Skeletal muscle satellite cell (primary cell): ENCODE data around the gene MGAT4A.
"Not testable (repeated sequence)": the region's sequence is repeated elsewhere in the genome, so short reads cannot be mapped to it uniquely, and the experiment has no call there.

ENCODE experiments used
- H3K27me3 ChIP-seq: 2 replicates; pipeline ENCODE4 v1.7.0; 2013; ENCODE audit warnings: low read length; ENCODE audit not compliant: control insufficient read depth, insufficient read depth
- H3K36me3 ChIP-seq: 2 replicates; pipeline ENCODE4 v1.7.0; 2013; ENCODE audit warnings: mild to moderate bottlenecking, control low read depth, low read length; ENCODE audit not compliant: insufficient read depth
- H3K4me1 ChIP-seq: 2 replicates; pipeline ENCODE4 v1.7.0; 2013; ENCODE audit warnings: low read length; ENCODE audit not compliant: control insufficient read depth, insufficient read depth
- H3K4me2 ChIP-seq: 2 replicates; pipeline ENCODE4 v1.7.0; 2013; ENCODE audit warnings: mild to moderate bottlenecking, low read length
- H3K4me3 ChIP-seq: 2 replicates; pipeline ENCODE4 v1.7.0; 2013; ENCODE audit warnings: low read length
- H3K9ac ChIP-seq: 2 replicates; pipeline ENCODE4 v1.7.0; 2013; ENCODE audit warnings: mild to moderate bottlenecking, low read depth, low read length, moderate library complexity
- H3K9me3 ChIP-seq: replicated peaks from 2 replicates; pipeline ENCODE4 v1.7.0; 2013; ENCODE audit warnings: mild to moderate bottlenecking, control low read depth, low read length

MGAT4A gene

DNA sequence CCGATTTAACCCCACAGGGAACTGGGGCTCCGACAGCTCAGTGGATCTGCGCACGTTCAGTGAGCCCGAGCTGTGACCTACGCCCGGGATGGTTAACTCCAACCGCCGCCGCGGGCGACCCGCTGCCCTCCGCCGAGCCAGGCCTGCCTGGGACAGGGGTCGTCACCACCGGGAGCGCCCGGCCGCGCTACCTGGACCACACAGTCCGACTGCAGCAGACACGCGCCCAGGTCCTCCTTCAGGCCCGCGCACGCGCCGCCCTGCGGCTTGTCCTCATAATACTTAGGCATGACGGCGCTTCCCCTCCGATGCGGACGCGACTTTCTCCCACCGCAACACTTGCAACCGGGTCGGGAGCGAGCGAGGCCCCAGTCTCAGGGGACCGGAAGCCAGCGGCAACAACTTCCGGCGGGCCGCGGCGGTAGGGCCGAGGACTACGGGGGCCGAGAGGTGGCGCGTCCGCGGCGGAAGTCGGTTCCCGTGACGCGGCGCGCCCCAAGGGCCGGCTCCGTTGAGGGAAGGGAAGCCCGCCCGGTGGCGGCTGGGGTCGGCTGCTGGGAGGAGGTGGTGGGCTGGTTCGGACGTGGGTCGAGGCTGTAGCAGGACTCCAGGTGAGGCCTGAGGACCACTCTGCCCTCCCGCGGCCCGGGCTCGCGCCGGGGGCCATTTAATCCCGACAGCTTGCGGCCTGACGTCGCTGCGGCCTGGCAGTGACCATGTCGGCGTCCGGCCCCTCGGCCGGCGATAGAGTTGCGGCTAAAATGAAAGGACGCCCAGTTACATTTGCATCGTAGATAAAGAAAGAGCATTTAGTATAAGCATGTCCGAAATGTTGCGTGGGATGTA lies 122.6 kb downstream of the MGAT4A start, which contains the start of the genes COA5 and UNC50:
TSS of gene COA5 (minus strand) at position 397 of the 846 bp plus-strand sequence. CDS start at position 290, 107 bp downstream.
TSS of gene UNC50 (plus strand) at position 474 of the 846 bp plus-strand sequence. CDS start 1,171 bp downstream, outside the sequence.
- H3K4me1 ChIP-seq, result peaks cover 28% of the 10 kb centered on the region
- no peaks in the 10 kb centered on the region for H3K9me3 ChIP-seq
- H3K9ac ChIP-seq, result peak within 1 kb of the TSS; percentile 100
- peaks cover 30% of the 10 kb centered on the region for H3K36me3 ChIP-seq
- no peaks in the 10 kb centered on the region for H3K27me3 ChIP-seq
- peak within 1 kb of the TSS; percentile 98 for H3K4me2 ChIP-seq
- H3K4me3 ChIP-seq, result peak within 1 kb of the TSS; percentile 94

DNA sequence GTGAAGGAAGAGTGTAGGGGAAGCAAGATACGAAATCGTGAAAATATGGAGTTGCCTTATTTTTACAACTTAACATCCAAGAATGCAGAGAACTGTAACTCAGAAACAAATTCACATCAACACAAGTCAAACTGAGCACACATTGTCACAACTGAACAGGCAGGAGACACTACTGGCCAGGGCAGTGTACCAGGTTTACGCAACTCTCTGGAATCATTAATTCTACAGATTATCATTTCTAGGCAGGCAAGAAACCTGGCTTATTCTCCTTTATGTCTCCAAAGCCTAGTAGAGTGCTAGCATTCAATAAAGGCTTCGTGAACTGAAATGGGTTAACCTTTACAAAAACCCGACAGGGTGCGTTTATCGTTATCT lies 123.2 kb downstream of the MGAT4A start:
- H3K4me2 ChIP-seq, result peak overlapping the region; percentile 98
- H3K27me3 ChIP-seq, result no peaks in the 10 kb centered on the region
- no peaks in the 10 kb centered on the region for H3K9me3 ChIP-seq
- H3K36me3 ChIP-seq, result peaks cover 25% of the 10 kb centered on the region
- peaks cover 28% of the 10 kb centered on the region for H3K4me1 ChIP-seq
- H3K4me3 ChIP-seq, result peak overlapping the region; percentile 94
- peak overlapping the region; percentile 100 for H3K9ac ChIP-seq

DNA sequence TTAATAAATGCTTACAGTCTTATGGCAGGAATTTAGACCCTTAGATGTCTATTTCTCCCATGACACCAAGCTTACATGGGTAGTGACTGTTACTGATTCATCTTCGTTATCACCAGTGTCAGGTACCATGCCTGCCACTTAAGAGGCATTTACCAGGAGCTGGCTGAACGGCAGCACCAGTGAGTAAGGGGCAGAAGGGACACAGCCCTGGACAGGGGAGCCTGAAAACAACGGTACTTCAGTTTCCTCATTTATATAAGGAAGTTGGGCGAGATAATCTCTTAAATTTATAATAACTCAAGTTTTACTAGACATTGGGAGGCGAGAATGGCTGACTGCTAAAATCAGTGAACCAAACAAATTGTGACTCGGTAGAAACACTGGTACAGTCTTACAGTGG lies 123.8 kb downstream of the MGAT4A start:
- H3K27me3 ChIP-seq, result no peaks in the 10 kb centered on the region
- H3K4me3 ChIP-seq, result peak overlapping the region; percentile 94
- peak overlapping the region; percentile 98 for H3K4me2 ChIP-seq
- peak overlapping the region; percentile 100 for H3K9ac ChIP-seq
- peaks cover 28% of the 10 kb centered on the region for H3K4me1 ChIP-seq
- H3K36me3 ChIP-seq, result peaks cover 22% of the 10 kb centered on the region
- H3K9me3 ChIP-seq, result no peaks in the 10 kb centered on the region

DNA sequence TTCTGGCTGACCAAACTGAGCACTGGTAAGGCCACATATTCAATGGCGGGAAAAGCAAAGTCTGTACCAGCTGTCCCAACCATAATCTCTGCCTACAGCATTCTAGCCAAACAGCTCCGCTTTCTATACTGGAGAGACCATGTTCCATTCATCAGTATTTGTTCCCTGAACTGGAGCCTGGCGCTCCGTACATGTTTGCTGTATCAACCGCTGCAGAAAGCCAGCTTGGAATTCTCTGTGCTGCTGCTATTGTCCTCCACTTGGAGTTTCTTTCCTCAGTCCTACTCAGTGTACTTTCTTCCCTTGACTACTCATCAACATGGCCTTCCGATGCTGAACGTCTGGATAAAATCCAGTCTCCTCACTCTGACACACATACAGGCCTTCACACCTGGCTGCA lies 124.5 kb downstream of the MGAT4A start:
- peak overlapping the region; percentile 98 for H3K4me2 ChIP-seq
- no peaks in the 10 kb centered on the region for H3K27me3 ChIP-seq
- H3K4me1 ChIP-seq, result peaks cover 28% of the 10 kb centered on the region
- H3K9me3 ChIP-seq, result no peaks in the 10 kb centered on the region
- no peak overlapping the region for H3K9ac ChIP-seq
- H3K36me3 ChIP-seq, result peaks cover 21% of the 10 kb centered on the region
- H3K4me3 ChIP-seq, result no peak overlapping the region

DNA sequence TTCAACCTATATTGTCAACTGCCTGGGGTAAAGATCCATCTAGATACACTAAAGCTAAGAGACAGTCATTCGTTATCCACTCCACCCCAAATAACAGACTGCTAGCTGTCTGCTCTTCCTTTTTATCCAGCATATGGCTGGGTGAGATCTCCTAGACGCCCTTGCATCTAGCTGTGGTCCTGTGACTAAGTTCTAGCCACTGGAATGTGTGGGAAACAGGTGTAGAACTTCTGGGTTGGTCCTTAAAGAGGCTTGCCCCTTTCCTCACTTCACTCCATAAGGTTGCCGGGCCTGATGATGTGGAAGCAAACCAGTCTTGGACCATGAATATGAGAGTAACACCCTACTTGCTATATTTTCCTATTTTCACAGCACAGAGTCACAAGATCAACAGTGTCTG lies 125.9 kb downstream of the MGAT4A start:
- no peak overlapping the region for H3K4me2 ChIP-seq
- H3K4me1 ChIP-seq, result peaks cover 20% of the 10 kb centered on the region
- H3K9ac ChIP-seq, result no peak overlapping the region
- no peaks in the 10 kb centered on the region for H3K9me3 ChIP-seq
- H3K36me3 ChIP-seq, result peaks cover 18% of the 10 kb centered on the region
- H3K4me3 ChIP-seq, result no peak overlapping the region
- no peaks in the 10 kb centered on the region for H3K27me3 ChIP-seq

DNA sequence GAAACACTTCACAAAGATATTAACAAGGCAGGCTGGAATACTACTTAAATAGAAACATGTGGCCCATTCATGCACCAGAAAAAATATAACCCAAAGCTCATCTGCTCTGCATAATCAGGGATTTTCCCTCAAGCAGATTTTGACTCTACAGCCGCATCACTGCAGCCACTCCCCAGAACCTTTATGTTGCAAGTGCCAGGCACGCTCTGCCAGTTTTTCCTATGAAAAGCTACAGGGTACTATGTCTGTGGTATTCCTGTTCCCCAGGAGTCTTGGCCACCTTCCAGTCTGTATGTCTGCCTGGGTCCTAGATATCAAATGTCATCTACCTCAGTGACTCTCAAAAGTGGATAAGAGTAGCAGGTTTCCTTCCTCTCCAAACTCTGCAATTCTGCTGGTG lies 126.4 kb downstream of the MGAT4A start:
- Histone ChIP-seq H3K9me3 (no peaks in the 10 kb centered on the region), H3K4me2 (no peak overlapping the region), H3K4me1 (peaks cover 20% of the 10 kb centered on the region), H3K4me3 (no peak overlapping the region), H3K9ac (no peak overlapping the region), H3K36me3 (peaks cover 20% of the 10 kb centered on the region), H3K27me3 (no peaks in the 10 kb centered on the region)

DNA sequence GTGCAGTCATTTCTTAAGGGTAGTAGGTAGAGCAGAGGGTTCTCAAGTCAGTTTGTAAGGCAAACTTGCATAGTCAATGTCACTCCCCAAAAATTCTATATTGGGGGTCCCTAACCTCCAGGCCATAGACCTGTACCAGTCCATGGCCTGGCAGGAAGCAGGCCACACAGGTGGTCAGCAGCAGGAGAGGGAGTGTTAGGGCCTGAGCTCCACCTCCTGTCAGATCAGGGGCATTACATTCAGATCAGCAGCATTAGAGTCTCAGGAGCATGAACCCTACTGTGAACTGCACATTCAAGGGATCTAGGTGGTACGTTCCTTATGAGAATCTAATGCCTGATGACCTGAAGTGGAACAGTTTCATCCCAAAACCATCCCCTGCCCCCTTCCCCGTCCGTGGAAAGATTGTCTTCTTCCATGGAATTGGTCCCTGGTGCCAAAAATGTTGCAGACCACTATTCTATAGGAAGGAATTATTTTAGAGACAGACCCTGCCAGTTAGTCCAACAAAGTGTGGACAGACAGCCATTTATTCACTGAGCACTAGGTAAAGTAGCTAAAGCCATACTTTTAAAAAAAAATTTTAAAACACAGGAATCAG lies 129.3 kb downstream of the MGAT4A start:
- H3K36me3 ChIP-seq, result peaks cover 26% of the 10 kb centered on the region

DNA sequence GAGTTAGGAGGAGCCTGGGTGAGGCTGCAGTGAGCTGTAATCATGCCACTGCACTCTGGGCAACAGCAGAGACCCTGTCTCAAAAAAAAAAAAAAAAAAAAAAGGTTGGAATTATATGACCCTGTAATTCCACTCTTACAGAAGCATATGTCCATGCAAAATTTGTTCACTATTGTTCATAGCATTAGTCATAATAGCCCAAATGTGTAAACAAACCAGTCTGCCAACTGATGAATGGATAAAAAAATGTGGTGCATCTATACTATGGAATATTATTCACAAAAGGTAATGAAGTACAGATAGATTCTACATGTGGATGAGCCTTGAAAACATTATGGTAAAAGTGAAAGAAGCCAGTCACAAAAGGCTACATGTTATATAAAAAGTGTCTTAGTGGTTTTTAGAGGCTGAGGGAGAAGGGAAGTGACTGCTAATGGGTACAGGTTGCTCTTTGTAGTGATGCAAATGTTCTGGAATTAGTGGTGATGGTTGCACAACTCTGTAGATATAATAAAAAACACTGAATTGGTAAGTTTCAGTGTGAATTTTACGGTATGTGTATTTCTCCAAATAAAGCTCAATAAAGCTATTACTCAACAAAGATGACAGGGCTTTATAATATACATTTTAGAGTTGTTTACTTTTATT lies 132.0 kb downstream of the MGAT4A start:
- Histone ChIP-seq H3K9me3 (no peaks in the 10 kb centered on the region), H3K4me2 (no peak overlapping the region), H3K36me3 (peaks cover 26% of the 10 kb centered on the region), H3K4me3 (no peak overlapping the region), H3K27me3 (no peaks in the 10 kb centered on the region), H3K4me1 (peaks cover 17% of the 10 kb centered on the region), H3K9ac (no peak overlapping the region)

More for the DNA sequence above, 129.3 kb downstream of the MGAT4A start:
- Histone ChIP-seq H3K4me1 (peaks cover 20% of the 10 kb centered on the region), H3K4me3 (no peak overlapping the region), H3K9ac (no peak overlapping the region), H3K4me2 (no peak overlapping the region), H3K9me3 (no peaks in the 10 kb centered on the region), H3K27me3 (no peaks in the 10 kb centered on the region)

DNA sequence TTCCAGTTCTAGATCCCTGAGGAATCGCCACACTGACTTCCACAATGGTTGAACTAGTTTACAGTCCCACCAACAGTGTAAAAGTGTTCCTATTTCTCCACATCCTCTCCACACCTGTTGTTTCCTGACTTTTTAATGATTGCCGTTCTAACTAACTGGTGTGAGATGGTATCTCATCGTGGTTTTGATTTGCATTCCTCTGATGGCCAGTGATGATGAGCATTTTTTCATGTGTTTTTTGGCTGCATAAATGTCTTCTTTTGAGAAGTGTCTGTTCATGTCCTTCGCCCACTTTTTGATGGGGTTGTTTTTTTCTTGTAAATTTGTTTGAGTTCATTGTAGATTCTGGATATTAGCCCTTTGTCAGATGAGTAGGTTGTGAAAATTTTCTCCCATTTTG lies 136.3 kb downstream of the MGAT4A start:
- not testable (repeated sequence) for H3K9ac ChIP-seq

DNA sequence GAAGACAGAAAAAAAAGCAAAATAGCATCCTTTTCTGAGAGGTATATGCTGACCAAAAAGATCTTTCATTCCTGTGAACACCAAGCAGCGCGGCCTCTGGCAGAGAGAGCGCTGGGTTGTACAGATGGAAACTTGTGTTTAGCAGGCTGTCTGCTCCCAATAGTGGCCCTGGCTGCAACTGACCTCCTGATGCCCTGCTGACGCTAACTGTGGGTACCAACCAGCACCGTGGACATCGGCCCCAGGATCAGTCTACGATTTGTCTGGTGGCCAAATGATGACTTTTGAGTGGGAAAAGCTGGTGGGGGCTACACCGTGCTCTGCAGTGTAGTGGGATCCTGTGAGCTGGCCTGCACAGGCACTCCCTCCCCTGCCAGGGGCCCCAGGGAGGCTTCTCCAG lies 138.4 kb downstream of the MGAT4A start:
- Histone ChIP-seq H3K4me2 (no peak overlapping the region), H3K9me3 (no peaks in the 10 kb centered on the region), H3K27me3 (no peaks in the 10 kb centered on the region), H3K9ac (no peak overlapping the region), H3K36me3 (peaks cover 12% of the 10 kb centered on the region), H3K4me3 (no peak overlapping the region), H3K4me1 (no peaks in the 10 kb centered on the region)

More for the DNA sequence above, 136.3 kb downstream of the MGAT4A start:
- H3K36me3 ChIP-seq, result peaks cover 11% of the 10 kb centered on the region
- not testable (repeated sequence) for H3K4me2 ChIP-seq, H3K4me3 ChIP-seq, H3K27me3 ChIP-seq, H3K9me3 ChIP-seq
- H3K4me1 ChIP-seq, result peaks cover 14% of the 10 kb centered on the region

DNA sequence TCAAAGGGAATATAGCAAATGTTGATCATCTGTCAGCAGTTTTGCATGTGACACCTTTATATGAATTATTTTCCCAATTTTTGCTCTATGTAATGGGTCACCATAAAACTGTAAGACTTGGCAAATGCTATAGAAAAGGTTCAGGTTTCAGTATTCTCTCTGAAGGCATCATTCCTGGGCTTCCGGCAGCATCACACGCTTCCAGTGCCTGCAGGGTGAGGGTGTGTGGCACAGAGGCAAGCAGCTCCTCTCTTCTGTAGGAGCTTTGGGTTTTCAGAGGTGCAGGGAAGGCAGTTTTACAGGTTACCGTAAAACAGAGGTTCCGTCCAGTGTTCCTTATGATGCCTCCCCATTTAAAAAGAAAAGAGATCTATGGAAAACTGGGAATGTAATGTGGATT lies 141.4 kb downstream of the MGAT4A start:
- Histone ChIP-seq H3K9me3 (no peaks in the 10 kb centered on the region), H3K4me2 (no peak overlapping the region), H3K9ac (no peak overlapping the region), H3K36me3 (peaks cover 8% of the 10 kb centered on the region), H3K27me3 (no peaks in the 10 kb centered on the region), H3K4me1 (no peaks in the 10 kb centered on the region), H3K4me3 (no peak overlapping the region)
